HG02642 (cell line): ENCODE results near the gene HAAO.

Experiments used
- ATAC-seq: cut with Tn5 transposase; IDR thresholded peaks from one replicate; pipeline ENCODE4 v1.9.1; 2021; ENCODE audit warnings: mild to moderate bottlenecking; ENCODE audit not compliant: unreplicated experiment, poor library complexity

Gene HAAO

DNA sequence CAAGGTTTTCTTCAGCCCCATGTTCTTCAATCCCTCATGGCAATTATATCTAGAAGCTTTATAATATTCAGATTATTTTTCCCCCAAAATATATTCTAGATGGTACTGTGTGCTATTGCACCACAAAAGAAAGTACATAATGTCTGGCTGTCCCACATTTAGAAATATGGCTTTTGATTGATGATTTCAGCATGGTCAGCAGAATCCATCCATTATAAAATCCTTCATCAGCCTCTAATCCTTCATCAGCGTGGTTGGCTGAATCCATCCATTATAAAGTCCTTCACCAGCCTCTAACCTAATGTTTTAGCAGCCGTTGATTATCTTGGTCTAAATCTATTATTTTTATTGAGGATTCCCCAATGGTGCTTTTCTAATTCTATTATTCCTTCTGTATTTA lies 23.3 kb upstream of the HAAO start:
- no peak for ATAC-seq

DNA sequence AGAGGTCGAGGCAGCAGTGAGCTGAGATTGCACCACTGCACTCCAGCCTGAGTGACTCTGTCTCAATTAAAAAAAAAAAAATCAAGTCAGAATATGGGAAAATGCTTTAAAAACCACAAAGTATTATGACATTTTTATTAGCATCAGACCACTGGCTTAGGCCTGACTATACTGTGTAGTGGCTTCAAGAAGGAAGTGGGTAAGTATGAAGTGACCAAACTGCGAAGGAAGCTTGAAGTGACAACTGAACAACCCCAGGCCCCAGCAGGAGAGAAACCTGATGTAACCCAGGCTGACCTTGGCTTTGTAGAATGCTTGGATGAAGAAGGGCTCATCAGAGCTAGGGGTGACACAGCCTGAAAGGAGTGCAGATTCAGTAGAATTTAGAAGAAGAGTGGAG lies 21.4 kb upstream of the HAAO start:
- ATAC-seq, result no peak

DNA sequence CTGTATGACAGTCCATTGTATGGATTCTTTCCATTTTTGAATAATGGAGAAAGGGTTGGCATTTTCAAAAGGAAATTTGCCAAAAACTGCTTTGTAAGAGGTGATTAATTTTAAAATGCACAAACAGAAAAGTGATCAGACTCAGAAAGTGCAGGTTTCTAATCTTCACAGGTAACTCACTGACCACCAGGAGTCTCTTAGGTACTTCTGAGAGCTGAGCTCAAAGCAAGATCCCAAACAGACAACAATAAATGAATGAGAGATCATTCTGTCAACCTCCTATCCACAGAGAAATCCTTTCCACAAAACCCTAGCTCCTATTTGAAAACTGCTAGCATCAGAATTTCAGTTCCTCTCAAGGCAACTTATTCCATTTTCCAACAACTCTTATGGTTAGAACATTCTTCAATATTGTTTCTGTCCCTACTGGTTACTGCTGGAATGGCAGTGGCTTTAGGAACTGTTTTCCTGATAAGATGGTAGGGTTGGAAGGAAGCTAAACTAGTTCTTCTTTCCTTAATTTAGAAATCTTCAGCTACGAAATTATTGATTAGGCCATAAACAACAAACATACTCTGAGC lies 20.6 kb upstream of the HAAO start:
- ATAC-seq, result no peak

DNA sequence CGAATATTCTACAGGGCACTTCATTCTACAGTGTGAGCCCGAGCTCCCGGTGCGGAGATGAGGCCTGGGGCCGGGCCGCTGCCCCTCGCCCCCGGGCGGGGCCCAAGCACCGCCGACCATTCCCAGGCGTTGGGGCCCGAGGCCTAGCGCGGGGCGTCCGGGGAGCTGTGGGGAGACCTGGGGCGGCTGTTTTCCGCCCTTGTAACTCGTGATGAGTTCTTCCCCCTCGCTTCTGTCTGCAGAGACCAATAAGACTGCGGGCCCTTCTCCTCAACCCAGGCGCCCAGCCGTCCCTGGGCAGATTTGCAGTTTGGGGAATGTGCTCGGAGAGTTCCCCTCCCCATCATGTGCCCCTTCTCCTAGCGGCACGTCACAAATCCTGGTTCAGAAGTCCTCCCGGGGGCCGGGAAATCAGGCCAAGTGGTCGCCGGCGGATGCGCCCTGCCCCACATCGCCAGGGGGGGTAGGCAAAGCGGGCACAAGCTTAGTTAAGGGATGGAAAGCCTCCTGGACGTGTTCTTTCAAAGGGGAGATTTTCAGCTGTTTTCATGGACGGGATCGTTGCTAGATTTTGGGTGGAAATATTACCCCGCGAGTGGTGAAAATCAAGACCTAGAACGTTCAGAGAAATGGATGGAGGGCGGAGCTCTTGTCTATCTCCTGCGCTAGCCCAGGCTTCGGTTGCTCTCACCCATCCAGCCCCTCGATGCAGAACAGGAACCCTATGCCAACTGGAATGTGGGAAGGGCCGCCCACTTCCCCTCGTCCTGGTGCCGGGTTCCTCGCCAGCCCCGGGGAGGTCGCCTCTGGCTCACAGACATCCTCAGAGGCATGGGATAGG lies 18.8 kb upstream of the HAAO start:
- peak; percentile 10 for ATAC-seq

DNA sequence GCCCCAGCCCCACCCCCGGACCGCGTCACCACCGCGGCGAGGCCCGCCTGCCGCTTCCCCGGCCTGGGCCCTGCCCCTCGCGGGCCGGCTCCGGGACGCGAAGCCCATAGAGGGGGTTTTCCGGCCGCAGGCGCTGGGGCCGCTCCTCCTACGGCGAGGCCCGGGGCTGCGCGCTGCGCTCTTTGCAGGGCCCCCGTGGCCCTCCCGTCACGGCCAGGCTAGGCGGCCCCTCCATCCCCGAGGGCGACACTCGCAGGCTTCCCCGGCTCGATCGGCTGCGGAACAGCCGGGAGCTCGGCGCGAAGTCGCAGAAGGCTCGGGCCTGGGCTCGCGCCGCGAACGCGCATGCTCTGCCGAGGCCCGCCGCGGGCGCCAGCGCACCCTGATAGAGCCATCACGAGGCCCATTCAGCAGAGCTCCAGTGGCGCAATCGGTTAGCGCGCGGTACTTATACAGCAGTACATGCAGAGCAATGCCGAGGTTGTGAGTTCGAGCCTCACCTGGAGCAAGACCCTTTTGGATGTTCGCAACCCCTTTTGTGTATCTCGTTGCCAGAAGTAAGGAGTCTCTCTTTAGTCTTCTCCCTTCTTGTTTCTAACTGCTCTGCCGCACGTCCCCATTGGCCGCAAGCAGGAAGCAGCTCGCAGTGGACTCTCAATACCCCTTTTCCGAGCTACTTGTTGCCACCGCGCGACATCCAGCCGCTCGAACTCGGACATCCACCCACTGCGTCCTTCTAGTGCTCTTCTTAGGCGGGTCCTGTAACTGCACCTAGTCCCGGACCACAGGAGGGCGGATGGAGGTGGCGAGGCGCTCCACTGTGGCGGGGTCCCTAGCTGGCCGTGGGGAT lies 18.0 kb upstream of the HAAO start:
- peak; percentile 80 for ATAC-seq

DNA sequence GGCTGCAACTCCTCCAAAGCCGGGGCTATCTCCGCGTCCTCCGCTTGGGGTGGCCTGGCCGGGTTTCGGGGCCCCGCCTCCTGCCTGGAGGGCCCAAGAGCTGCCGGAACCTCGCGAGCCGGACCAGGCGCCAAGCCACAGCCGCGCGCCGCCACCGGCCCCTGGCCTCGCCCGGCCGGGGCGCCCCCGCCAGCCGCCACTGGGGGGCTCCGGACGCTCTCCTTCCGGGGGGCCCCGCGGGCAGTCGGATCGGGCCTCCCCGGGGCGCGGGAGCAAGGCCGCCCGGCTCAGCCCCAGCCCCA lies 17.4 kb upstream of the HAAO start:
- no peak for ATAC-seq

DNA sequence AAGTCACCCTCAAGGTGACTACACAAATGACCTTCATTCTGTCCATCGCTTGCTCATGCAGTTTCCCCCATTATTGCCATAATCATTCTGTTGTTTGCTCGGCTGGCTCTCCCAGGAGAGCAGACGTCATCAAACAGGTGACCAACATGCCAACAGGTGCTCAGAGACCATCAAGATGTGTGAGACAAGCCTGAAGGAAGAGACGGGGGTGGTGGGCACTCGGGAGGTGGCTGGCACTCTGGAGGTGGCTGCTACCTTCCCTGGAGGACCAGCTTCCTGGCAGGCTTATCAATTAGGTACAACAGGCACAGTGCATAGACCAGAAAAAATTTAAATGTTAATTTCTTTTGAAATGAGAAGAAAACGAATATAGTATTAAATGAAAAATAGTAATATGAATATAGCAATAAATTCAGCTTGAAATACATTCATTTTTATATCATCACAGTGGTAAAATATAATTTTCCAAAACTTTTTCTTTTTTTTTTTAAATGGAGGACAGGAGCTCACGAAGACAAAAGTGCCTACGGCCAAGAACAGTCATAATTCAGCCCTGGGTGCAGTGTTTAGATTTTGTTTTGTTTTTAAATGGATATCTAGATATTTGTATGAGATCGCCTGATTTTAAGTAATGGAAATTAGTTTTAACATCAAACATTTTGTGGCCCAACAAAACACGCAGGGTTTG lies 16.9 kb upstream of the HAAO start:
- ATAC-seq, result no peak

DNA sequence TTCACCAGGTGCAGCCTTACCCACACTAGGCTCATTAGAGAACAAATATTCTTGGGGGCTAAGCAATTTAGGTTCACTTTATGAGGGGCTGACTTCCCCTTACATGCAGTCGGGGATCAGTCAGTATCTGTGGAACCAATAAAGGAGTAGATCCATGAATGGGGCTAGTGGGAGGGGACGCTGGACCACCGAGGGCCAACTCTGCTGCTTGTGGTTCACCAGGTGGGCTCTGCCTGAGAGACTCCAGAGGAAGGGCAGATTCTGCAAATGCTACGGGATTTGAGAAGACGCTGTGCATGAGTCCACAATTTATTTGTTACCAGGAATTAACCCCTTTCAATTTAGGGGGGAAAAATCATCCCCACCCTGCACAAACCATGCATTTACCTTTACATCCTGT lies 15.9 kb upstream of the HAAO start:
- no peak for ATAC-seq

DNA sequence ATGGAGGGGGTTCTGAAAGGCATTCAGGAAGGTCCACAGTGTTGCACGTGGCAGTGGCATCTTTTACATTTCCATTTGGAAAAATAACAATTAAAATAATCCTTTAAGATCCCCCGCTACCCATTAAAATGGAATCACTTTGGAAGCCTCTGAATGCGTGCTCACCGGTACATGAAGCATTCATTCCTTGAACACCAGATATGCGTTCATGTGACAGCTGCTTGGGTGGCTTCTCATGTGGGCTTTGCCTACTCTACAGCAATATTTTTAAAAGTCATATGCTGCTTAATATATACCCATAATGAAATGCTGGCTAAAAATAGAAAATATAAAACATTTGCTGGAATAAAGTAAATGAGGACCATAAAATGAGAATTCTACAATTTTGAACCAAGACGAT lies 14.4 kb upstream of the HAAO start:
- ATAC-seq, result no peak

DNA sequence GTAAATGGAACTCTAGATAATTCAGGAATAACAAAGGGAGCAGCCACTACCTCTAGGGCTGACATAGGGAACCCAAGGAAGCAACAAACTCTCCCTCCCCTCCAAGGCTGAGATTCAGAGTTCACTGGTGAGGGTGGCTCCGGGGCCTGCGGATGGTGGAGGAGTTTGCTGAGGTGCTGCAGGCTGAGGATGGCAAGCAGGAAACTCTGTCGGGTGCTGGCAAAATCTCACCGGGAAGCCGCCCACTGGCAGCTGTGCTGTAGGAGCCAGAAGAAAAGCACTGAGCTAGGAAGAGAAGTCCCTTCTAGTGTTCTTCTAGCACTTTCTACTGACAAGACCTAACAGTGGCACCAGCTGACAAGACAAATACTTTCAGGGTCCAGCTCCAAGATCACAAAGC lies 12.5 kb upstream of the HAAO start:
- ATAC-seq, result no peak

DNA sequence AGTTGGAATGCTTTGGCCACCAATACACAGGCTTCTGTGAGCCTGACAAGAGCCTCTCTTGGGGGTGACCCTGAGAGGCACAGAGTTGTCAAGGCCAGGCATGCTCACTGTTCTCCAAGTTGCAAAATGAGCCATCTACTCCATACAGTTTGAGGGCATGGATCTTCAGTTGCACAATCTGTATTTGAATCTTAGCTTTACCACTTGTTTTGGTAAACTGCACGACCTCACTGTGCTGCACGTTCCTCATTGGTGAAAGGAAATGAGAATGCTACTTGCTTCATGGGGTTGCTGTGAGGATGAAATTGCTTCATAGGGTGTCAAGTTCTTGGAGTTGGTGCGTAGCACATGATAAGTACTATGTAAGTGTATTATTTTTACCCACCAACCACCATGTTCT lies 12.0 kb upstream of the HAAO start:
- no peak for ATAC-seq

DNA sequence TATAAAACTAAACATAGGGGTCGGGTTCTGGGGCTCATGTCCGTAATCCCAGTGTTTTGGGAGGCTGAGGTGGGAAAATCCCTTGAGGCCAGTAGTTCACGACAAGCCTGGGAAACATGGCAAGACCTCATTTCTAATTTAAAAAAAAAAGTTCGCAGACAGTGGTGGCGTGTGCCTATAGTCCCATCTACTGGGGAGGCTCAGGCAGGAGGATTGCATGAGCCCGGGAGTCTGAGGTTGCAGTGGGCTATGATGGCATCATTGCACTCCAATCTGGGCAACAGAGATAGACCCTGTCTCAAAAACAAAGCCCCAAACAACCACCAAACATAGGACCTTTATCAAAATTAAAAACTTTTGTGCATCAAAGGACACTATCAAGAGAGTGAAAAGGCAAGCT lies 9.8 kb upstream of the HAAO start:
- ATAC-seq, result no peak

DNA sequence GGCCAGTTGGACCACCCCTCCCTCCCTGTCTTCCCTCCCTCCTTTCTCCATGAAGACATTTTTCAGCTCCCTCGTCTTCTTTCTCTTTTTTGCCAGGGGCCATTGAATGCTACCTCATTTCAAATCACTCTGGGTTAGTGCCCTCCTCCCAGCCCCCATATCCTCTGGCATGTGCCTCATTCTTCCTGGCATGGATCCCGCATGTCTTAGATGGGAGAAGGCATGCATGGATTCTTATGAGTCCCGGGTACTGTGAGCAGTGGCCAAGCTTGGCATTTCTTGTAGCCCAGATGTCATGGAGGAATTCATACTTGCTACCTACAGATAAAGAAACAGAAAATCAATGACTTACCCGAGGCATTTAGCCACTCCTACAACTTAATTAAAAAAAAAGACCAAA lies 9.0 kb upstream of the HAAO start:
- ATAC-seq, result no peak

DNA sequence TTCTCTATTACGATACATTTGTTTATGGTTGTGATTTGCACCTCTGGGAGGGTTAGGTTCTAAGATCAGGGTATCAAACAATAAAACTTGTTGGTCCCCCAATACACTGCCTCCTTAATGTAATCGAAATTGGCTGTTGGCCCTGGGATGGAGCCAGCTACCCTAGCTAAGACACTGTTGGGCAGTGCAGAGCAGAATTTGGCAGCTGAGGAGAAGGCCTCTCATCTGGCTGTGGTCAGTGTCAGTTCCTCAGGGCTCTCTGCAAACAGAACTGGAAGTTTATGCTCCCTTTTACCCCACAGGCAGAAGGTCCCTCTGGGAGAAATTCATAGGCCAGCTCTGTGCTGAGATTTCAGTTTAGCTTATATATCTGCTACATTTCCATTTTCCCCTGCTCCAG lies 8.6 kb upstream of the HAAO start:
- ATAC-seq, result no peak

DNA sequence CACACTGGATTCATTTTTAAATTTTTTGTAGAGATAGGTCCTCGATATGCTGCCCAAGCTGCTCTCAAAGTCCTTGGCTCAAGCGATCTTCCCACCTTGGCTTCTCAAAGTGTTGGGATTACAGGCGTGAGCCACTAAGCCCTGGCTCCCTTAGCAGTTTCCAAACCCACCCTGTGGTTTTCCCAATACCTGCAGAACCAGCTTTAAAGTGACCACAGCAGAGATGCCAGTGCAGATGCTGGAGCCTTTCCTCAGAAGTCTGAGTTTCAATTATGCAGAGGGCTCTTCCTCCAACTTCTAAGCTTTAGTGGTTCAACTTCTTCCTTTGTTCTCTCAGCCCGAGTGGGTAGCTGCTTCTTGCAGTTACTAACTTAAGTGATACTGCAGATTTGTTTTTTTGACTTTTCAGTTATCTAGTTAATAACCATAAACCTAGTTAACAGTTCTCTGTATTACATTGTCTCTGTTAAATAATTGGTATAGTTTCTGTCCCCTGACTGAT lies 8.1 kb upstream of the HAAO start:
- no peak for ATAC-seq

DNA sequence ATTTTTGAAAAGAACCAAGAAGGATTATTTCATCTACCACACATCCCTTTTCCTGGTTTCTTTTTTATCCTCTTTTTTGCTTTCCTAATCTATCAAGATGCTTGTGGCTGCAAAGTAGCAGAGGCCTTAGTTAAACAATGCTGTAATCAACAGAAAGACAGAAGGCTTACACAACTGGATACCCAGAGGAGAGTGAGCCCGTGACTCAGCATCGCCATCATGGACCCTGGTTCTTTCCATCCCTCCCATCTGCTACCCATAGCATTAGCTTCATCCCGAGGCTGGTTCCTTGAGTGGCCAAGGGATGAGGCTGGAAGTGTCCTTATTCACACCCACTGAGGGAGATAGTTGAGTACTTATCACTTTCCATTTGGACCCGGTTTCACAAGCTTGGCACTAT lies 7.5 kb upstream of the HAAO start:
- ATAC-seq, result no peak

DNA sequence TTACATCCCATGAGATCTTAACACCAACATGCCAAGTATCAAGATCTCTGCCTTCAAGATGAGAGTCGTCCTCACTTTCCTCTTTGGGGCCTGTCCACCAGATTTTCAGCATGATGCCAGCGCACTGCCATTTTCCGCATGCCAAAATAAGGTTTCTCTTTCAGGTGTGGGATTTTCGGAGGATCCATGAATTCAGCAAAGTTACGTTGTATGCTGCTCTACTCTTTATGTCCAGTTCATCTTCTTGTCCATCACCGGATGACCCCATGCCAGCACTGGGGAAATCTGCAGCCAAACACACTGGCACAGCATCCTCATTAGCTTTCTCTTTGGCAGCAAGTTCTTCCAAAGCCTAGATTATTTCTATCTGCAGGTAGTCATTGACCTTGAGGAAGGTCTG lies 4.9 kb upstream of the HAAO start:
- no peak for ATAC-seq

DNA sequence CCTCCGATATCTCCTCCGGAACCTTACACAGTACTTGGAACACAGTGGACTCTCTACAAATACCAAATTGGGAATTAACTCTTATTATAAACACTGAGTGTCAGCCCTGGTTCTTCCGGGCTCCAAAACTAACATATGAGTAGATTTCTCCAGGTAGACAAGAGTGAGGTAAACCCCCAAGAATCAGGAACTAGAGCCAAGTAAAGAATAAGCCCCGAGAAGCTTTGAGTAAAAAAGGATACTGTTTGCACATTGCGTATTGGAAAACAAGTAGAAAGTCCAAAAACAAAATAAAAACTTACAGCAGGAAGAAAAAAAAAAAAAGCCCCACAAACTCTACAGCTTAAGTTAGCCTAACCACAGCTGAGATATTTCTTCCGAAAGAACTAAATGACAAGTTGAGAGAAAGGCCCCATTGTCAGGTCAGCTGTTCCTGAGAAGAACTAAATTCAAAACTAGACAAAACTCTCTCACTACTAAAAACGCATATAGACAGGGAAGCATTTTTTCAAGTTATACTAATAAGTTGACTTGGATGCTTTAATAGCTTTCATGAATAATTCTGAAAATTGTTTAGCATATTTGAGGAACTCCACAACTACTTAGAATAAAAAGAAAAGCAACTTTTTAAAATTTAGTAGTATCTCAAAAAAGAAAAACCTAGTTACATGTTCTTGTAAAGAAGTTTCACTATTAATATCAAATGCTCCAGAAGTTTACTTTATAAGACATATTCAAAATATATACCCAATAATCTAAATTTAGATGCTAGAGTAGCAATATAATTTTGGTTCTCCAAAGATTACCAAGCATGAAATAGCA lies 4.3 kb upstream of the HAAO start:
- ATAC-seq, result no peak

DNA sequence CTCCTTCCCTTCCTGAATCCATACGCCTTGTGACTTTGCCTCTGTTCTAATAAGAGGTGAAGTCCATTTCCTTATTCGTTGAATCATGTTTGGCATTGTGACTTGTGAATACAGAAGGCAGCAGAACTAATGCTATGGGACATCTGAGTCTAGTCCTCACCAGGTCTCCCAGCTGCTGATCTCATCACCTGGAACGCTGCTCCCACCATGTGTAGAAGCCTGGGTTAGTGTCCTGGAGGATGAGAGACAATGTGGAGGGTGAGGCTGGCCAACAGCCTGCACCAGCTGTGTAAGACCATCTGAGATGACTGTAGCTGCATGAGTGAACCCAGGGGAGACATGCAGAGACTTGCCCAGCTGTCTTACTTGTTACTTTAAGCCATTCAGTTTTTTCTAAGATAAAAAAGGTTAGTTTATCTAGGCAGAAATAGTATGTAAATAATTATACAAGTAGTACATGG lies 3.5 kb upstream of the HAAO start:
- no peak for ATAC-seq

DNA sequence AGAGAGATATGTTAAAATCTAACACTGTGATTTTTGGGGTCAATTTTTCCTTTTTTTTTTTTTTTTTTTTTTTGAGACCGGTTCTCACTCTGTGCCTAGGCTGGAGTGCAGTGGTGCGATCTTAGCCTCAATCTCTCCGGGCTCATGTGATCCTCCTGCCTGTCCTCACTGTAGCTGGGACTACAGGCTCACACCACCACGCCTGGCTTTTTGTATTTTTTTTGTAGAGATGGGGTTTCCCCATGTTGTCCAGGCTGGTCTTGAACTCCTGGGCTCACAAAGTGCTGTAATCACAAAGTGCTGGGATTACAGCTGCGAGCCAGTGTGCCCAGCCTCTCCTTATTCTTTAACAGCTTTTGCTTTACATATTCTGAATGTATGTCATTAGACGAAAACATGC lies 2.9 kb upstream of the HAAO start:
- ATAC-seq, result no peak
